Measurements from ENCODE around the gene KRTAP5-3.
"Not testable (repeated sequence)": the region's sequence is repeated elsewhere in the genome, so short reads cannot be mapped to it uniquely, and the experiment has no call there.

Gene KRTAP5-3, protein sequence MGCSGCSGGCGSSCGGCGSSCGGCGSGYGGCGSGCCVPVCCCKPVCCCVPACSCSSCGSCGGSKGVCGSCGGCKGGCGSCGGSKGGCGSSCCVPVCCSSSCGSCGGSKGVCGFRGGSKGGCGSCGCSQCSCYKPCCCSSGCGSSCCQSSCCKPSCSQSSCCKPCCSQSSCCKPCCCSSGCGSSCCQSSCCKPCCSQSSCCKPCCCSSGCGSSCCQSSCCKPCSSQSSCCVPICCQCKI

DNA sequence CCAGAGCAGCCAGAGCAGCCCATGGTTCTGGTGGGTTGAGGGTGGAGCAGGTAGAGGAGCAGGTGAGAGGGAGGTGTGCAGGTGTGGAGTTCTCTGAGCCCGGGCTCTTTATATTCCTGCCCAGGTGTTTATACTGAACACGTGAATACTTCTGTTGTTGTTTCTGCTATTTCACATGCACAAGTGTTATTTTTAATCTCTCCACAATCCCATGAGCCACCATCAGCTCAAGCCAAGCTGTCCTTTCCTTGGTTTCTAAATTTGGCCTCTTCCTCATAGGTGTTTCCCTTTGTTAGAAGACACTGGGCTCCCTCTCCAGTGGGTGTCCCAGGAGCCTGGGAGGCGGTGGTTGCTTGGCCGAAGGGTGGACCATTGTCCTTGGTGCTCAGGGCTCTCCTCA lies at the start of gene KRTAP5-3:
Gene KRTAP5-3 (minus strand): TSS at position 101 of the 400 bp plus-strand sequence. CDS start 78 bp downstream, at position 23.
- DNase-seq (ENCODE audit: low spot score): no peak

DNA sequence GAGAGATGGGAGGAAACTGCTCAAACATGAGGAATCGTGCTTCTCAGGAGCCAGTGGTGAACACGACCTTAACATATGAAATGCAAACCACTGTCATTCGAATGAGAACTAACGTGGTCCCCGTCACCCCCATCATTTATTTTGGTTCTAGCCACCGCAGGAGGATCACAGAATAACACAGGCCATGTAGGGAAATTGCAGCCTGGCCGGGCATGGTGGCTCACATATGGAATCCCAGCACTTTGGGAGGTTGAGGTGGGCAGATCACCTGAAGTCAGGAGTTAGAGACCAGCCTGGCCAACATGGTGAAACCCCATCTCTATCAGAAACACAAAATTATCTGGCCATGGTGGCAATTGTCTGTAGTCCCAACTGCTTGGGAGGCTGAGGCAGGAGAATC lies 48.4 kb upstream of the KRTAP5-3 start:
- DNase-seq (ENCODE audit: low spot score): no peak

DNA sequence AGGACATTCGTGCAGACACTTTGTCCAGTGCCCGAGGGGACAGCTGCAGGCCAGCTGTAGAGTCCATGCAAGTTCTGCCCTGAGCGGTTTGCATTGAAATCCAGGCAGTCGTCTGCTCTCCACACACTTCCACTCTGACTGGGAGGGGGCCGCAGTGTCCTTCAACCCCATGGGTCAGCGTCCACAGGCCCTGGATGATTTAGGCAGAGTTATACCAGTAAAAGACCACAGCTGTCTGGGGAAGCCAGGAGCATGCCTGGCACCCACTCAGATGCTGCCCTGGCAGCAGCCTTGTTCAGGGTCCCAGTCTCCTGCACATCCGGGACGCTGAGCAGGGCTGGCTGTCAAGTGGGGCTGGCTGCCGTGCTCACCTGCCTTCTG lies 47.8 kb upstream of the KRTAP5-3 start:
- no peak for DNase-seq (ENCODE audit: low spot score)

DNA sequence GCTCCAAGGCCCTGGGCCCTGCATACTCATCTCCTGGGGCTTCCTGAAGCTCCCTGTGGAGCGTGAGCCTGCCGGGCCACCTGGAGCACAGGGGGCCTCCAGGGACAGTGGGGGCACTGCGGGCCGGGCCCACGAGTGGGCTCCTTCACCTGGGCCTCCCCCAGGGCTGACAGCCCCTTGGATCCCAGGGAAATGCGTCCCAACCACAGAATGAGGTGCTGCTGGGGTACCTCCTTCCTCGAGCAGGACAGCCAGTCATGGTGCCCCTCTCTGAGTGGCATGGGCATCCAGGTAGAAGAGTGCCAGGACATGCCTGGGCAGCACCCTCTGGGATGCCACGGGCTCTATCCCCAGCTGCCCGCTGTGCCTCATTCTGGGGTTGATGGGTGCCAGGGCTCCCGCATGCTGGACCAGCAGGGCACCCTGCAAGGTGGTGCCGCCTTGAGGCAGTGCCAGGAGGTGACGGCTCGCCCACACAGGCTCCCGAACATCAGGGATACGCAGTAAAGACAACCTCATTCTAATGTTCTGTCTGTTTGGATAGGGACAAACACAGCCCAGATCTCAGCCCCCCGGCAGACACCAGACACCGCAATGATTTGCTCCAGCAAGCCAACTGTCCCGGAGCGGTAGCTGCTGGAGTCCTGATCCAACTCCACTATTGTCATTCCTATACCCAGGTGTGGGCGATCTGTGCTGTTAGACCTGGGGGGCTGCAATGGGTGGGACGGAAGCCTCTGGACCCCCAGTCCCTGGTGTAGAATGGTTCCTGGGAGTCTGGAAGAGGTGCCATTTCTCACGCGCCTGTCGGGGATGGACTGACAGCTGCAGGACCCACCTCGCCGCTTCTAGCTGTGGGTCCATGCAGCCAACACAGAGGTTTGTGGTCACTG lies 47.2 kb upstream of the KRTAP5-3 start:
- DNase-seq (ENCODE audit: low spot score): no peak

DNA sequence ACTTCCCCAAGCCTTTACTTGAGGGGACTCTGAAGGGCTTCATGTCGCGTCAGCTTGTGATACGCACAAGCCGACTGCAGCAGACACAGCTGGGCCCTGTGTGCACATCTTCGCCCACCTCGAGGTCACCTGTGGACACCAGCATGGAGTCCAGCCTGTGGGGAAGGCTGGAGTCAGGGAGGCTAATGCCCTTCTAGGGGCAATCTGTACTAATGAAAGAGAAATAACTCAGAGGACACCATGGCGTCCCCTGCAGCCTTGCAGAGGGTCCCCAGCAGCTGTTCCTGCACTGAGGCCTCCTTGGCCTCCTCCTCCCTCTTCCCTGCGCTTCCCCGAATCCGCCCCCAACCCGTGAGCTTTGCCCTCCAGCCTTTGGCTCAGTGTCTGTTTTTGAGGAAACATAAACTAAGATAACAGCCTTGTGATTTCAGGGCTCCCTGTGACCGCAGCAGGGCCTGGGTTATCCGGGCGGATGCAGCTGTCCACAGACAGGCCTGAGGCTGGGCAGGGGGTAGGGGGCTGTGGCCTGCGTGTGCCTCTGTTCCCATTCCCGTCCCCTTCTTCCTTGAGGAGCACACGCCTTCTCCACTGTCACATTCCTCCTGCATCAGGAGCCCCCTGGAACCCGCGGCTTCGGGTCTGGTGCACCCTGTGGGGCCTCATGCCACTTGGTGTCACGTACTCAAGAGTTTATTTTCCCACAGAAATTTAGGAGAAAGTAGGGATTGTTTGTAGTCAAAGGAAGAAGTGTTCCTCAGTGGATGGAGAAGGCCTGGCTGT lies 46.3 kb upstream of the KRTAP5-3 start:
- DNase-seq (ENCODE audit: low spot score): peak; percentile 51

DNA sequence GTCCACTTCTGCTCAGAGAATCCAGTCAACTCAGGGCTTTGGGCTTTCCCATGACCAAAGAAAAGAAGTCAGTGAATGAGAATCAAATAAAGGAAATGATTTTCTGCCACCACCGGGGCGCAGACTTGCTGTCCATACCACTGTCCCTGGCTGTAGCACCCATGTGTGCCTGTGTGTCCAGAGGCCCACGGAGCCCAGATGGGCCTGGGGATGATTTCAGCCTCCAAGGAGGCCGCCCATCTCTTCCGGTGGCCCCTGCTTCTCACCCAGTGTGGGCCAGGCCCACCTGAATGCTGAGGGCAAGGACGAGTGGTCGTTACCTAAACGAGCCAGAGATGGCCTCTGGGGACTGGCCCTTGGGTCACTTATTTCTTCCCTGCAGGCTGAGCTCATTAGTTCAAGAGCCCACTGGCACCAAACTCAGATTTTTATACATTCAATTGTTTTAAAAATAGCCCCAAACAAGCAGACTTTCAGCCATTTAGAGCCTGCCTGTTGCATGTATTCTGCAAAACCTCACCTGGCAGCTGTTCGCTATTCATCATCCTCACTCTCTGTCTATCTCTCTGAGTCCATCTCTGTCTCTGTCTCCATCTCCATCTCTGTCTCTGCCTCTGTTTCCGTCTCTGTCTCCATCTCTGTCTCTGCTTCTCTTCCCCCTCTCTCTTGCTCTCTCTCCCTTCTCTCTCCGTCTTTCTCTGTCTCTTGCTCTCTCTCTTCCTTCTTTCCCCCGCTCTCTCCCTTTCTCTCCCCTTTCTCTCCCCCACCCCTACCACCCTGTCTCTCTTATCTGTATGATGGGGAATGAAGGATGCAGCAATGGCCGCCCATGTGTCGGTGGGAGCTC lies 45.5 kb upstream of the KRTAP5-3 start:
- peak; percentile 43 for DNase-seq (ENCODE audit: low spot score)

DNA sequence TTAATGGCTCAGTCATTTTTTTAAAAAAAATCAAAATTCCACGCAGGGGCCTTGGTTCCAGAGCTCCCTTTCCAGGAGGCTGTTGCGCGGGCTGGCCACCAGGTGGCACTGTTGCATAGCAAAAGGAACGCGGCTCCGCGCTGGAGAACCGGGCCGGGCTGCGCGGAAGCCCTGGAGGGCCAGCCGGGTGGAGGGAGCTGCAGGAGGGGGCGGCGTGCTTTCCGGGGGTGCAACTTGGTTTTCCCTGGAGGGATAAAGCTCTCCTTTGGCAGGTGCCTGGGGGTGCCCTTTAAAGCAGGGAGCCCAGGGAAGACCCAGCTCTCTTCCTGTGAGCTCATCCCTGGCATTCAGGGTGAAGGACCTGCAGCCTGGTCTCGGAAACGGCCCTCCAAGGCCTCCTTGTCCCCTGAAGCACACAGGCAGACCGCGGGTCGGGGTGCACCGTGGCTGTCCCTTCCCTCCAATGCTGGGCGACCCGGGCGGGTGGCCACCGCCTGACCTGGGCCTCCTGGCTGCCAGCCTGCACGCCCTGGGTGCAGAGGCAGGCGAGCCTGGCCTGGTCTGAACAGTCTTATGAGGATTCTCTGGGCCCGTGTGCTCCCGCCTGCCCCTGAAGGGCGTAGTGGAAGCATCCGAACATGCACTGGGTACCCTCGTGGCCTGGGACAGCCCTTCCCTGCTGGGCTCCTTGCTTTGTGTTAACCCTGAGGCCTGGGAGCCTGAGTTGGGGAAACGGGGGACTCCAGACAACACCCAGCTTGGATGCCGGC lies 44.7 kb upstream of the KRTAP5-3 start:
- DNase-seq (ENCODE audit: low spot score): peak; percentile 88

DNA sequence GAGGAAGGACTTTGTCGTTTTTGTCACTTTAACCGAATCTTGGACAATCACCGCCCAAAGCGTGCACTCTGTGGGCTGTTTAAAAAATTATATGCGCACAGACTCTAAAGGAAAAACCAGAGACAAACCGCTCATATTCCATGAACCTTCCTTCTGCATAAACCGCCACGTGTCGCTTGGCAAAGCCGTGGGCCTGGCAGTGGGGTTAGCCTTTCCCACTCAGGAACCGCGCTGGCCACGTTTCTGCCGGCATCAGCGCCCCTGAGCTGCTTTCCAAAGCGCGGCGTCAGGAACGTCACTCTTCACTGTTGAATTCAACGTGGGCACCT lies 44.1 kb upstream of the KRTAP5-3 start:
- no peak for DNase-seq (ENCODE audit: low spot score)

DNA sequence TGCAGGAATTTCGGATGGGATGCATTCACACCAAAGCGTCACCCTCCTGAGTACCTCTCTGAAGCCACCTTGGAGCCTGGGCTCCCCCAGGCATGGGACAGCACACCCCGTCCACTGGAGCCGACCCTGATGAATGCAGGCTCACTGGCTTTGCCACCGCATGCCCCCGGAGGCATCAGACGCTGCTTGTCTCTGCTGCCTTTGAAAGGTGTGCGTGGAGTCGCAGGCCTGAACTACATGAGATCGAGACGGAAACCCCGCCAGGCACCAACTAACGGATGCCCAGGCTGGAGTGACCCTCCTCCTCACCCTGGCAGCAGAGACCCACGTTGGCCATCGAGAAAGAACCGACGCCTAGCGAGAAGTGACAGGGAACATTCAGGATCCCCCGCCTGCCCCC lies 43.8 kb upstream of the KRTAP5-3 start:
- DNase-seq (ENCODE audit: low spot score): no peak

DNA sequence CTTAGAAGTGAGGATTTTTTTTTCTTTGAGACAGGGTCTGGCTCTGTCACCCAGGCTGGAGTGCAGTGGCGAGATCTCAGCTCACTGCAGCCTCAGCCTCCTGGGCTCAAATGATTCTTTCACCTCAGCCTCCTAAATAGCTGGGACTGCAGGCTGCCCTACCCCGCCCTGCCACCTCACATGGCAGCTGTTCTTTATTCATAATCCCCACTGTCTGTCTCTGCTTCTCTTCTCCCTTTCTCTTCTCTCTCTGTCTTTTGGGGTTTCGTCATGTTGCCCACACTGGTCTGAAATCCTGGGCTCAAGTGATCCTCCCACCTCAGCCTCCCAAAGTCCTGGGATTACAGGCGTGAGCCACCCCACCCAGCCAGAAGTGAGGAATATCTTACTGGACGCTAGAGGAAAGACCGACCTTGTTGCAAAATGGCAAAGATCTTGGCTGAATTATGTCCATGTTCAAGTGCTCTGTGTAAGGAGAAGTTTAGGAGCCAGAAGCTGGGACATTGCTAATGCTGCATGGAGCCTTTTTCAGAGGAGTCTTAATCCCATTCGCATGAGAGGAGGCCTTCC lies 43.2 kb upstream of the KRTAP5-3 start:
- no peak for DNase-seq (ENCODE audit: low spot score)

DNA sequence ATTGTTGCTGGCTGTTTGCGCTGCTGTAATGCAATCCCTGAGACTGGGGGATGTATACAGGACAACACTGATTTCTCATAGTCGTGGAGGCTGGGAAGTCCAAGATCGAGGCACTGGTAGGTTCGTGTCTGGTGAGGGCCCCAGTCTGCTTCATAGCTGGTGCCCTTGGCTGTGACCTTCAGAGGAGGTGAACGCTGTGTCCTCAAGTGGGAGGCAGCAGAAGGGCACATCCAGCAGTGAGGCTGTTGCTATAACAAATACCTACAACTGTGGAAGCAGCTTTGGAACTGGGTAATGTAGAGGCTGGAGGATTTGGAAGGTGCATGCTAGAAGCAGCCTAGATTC lies 42.6 kb upstream of the KRTAP5-3 start:
- no peak for DNase-seq (ENCODE audit: low spot score)

DNA sequence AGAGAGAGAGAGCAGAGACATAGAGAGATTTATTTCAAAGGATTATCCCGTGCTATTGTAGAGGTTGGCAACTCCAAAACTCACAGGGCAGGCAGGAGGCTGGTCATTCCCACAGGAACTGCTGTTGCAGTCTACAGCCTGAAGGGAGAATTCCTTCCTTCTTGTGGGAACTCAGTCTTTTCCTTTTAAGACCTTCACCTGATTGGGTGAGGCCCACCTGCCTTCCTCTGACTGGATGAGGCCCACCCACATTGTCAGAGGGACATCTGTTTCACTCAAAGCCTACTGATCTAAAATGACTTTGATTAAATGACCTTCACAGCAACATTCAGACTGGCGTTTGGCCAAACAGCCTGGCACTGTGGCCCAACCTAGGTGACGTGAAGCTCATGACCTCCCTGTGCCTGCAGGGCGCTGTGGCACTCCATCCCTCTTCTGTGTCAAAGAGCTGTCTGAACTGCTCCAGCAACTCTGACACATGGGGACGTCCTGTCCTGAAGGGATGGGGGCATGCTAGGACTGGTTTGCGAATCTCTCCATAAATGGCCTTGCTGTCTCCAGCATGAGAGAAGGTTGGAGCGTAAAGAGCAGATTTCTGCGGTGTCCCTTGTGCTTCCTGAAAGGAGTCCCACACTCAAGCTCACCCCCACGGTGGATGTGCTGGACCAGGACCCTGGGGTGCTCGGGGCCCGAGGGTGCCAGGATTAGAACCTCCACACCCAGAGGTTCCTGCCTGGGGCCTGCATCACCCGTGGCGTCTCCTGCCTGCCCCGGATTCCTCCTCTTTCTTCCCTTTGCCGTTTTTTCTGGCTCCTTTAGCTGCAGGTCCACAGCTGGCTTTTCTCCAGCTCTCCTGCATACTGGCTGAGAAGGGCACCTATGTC lies 42.0 kb upstream of the KRTAP5-3 start:
- DNase-seq (ENCODE audit: low spot score): no peak

DNA sequence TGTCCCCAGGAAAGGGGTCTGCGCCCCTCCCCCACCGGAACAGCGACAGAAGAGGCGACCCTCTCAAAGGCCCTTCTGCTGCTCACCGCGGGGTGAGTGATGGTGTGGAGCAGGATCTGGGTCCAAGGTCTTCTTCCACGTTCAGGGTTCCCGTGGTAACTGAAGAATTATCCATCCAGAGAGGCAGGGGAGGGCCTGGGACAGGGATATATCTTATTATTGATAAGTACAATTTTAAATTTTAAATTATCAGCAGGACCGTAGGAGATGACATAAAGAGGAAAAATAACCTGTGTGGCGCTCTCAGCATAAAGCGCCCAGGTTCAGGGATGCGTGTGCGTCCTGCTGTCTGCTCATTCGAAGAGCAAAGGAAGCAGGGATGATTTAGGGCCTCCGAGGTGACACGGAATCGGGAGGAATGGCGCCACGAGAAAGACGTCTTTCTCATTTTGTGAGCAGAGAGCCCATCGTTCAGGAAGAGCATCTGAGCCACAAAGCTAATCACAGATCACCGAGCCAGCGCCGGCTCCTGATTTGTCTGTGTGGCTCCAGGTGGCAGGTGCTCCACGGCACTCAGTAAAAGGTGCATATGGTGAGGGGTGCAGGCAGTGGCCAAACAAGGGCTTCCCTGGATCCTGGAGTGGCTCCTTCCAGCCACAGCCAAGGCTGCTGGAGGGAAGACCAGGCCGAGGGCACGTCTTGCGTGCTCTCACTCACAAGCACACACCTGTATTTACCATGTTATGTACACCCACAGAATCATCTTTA lies 40.6 kb upstream of the KRTAP5-3 start:
- no peak for DNase-seq (ENCODE audit: low spot score)

DNA sequence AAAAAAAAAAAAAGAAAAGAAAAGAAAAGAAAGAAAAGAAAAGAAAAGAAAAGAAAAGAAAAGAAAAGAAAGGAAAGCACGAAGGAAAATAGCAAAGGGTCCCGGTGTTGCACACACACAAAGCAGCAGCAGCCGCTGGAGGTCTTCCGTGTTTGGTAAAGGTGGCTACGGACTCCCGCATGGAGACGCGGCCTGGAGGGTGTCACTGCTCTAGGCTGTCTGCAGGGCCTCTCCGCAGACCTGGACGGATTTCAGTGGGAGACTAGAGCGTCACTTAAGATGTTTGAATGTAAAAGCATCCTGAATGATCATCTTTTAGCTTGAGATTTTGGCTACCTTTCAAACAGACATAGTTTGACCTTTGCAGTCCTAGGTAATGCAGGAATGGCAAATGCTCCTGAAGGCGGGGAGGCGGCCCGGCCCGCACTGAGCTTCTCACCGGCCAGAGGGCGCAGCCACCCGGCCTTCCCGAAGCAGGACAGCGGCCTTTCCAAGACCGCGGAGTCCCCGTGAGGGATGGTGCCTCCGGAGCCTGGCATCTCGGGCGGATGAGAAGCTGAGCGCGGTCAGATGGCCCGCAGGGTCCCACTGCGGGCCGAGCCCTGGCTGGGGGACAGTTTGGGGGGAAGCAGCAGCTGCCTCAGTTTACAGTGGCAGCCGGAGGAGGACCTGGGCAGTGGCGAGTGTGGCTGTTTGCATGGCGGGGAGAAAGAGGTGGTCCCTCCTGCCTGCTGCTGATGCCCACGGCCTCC lies 39.8 kb upstream of the KRTAP5-3 start:
- DNase-seq (ENCODE audit: low spot score): no peak

DNA sequence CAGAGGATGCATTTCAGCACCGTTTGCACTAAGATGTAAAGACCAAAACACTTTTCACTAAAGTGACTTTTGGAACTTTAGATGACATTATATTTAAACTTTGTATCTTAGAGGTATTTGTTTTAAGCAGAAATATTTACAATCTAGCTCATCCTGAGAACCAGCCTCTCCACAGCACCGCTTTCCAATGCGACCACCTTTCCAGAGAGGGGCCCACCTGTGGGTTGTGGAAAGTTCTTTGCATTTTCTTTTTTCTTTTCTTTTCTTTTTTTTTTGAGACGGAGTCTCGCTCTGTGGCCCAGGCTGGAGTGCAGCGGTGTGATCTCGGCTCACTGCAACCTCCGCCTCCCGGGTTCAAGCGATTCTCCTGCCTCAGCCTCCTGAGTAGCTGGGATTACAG lies 38.3 kb upstream of the KRTAP5-3 start:
- not testable (repeated sequence) for DNase-seq (ENCODE audit: low spot score)

DNA sequence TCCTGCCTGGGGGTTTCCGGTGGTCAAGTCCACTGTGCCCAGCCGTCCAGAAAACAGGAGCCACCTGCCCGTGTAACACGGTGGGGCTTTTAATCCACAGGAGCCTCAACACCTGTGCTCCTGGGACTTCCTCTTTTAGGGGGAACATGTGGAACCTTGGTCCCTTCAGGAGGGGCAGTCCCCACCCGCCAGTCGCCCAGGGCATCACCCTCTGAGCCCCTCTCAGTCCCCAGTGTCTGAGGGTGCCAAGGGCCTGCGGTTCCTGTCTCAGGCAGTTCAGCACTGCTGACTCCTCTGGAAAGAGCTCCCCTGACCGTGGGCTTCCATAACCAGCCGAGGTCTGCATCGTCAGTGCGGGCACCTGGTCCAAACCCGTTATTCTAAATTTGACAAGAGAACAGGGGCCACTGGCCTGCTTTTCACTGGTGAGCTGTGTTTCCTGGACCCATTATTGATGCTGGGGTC lies 37.1 kb upstream of the KRTAP5-3 start:
- DNase-seq (ENCODE audit: low spot score): no peak

DNA sequence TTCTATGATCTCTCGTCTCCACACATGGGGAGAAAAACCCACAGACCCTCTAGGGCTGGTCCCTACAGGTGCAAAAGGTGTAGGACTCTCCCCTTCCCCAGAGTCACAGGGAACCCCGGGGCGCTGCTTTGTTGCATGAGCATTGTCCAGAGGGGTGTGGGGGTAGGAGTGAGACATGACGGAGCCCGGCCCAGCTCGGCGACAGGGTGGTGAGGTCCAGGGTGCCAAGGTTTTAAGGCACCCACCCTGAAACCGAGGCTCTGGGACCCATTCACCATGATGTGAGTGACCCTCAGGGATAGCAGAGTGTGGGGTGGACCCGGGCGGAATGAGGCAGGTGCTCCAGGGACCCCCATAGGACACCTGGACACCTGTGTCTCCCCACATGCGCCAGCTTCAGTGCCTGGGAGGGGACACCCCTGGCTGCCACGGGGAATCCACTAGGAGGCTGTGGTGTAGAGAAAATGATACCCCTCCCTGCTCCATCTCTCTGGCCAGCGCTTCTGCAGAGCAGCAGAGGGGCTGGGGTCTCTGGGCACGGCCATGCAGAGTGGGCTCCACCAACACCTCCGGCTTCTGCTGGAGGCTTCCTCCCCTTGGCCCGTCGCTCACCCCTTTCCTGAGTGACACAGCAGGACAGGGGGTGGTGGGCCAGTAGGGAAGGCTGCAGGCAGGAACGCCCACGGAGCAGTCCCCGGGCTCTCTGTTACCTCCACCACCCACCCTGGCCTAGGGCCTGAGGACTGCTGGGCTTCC lies 36.5 kb upstream of the KRTAP5-3 start:
- DNase-seq (ENCODE audit: low spot score): no peak
